ENCODE results near the gene MTRR.

MTRR gene

GRCh38 chr5:7917130-7918123 lies 48.5 kb downstream of the MTRR start:
- no peak for ATAC-seq

GRCh38 chr5:7925961-7926695 lies 57.2 kb downstream of the MTRR start:
- TF ChIP-seq ZNF565 (CRISPR knock-in tag; conservative IDR thresholded peaks at IDR 0.05; ENCODE audit: low read depth) (no peak), ZNF8 (CRISPR knock-in tag; IDR thresholded peaks at IDR 0.05) (no peak), ISL1 (CRISPR knock-in tag; IDR thresholded peaks at IDR 0.05) (no peak), RARB (CRISPR knock-in tag; IDR thresholded peaks at IDR 0.05) (no peak), PATZ1 (CRISPR knock-in tag; IDR thresholded peaks at IDR 0.05; ENCODE audit: borderline replicate concordance) (no peak), SNAI2 (CRISPR knock-in tag; IDR thresholded peaks at IDR 0.05) (no peak)
- ATAC-seq = peak; percentile 55

More at GRCh38 chr5:7917130-7918123, 48.5 kb downstream of the MTRR start:
- no peak for TF ChIP-seq CSRNP3 (CRISPR knock-in tag; IDR thresholded peaks at IDR 0.05)
- TF ChIP-seq POU6F1 (CRISPR knock-in tag; IDR thresholded peaks at IDR 0.05; ENCODE audit: borderline replicate concordance, low read depth) = no peak
- no peak for TF ChIP-seq ESRRG (CRISPR knock-in tag; IDR thresholded peaks at IDR 0.05)
- no peak for TF ChIP-seq GLIS3 (CRISPR knock-in tag; IDR thresholded peaks at IDR 0.05)
- no peak for TF ChIP-seq BACH2 (CRISPR knock-in tag; IDR thresholded peaks at IDR 0.05; ENCODE audit: borderline replicate concordance)
- TF ChIP-seq ARNTL (CRISPR knock-in tag; IDR thresholded peaks at IDR 0.05; ENCODE audit: borderline replicate concordance, low read depth) = no peak
- no peak for TF ChIP-seq OSR1 (CRISPR knock-in tag; IDR thresholded peaks at IDR 0.05)
- no peak for TF ChIP-seq TSHZ2 (CRISPR knock-in tag; IDR thresholded peaks at IDR 0.05)
- TF ChIP-seq ZNF565 (CRISPR knock-in tag; conservative IDR thresholded peaks at IDR 0.05; ENCODE audit: low read depth) = no peak
- no peak for TF ChIP-seq RARB (CRISPR knock-in tag; IDR thresholded peaks at IDR 0.05)
- no peak for TF ChIP-seq CREB5 (CRISPR knock-in tag; IDR thresholded peaks at IDR 0.05; ENCODE audit: low read depth)
- no peak for TF ChIP-seq ISL1 (CRISPR knock-in tag; IDR thresholded peaks at IDR 0.05)
- no peak for TF ChIP-seq ZNF8 (CRISPR knock-in tag; IDR thresholded peaks at IDR 0.05)
- no peak for TF ChIP-seq CSDC2 (CRISPR knock-in tag; IDR thresholded peaks at IDR 0.05)
- TF ChIP-seq ZFP30 (CRISPR knock-in tag; IDR thresholded peaks at IDR 0.05) = no peak
- TF ChIP-seq SNAI2 (CRISPR knock-in tag; IDR thresholded peaks at IDR 0.05) = no peak
- TF ChIP-seq ZC3H10 (CRISPR knock-in tag; IDR thresholded peaks at IDR 0.05) = no peak
- no peak for TF ChIP-seq ZNF70 (CRISPR knock-in tag; IDR thresholded peaks at IDR 0.05)
- TF ChIP-seq TCF4 (CRISPR knock-in tag; IDR thresholded peaks at IDR 0.05; ENCODE audit: borderline replicate concordance) = no peak
- no peak for TF ChIP-seq TOX (CRISPR knock-in tag; IDR thresholded peaks at IDR 0.05; ENCODE audit: borderline replicate concordance)

Data from SK-N-SH treated with all-trans-retinoic acid at 6 μM for 48 hours (cell line).